Tongue (tissue), 2 donors: ENCODE results near the gene LRRC61. TPM values are rescaled to one million over a fixed set of nuclear protein-coding genes. Genes with fewer than 3 reads are reported as not detected.
"Not testable (repeated sequence)": the region's sequence is repeated elsewhere in the genome, so short reads cannot be mapped to it uniquely, and the experiment has no call there.

Source experiments
- DNase-seq: peaks from one replicate; pipeline ENCODE4 v3.0.0-alpha.2; 2015
- total RNA-seq: library from RNA; depleted of rRNA; stranded (reverse); fragments of >200 nt; gene quantifications from one replicate; pipeline ENCODE4 v1.2.3, GENCODE V29; 2014

The LRRC61 gene
- total RNA-seq, 1 donor from 2014 or later = 6.3 TPM

- peak; percentile 98 for DNase-seq
Measured at GRCh38 chr7:150383710-150384397, 60.7 kb downstream of the LRRC61 start.

- DNase-seq = no peak
Measured at GRCh38 chr7:150384406-150385301, 61.5 kb downstream of the LRRC61 start.

- DNase-seq = no peak
Measured at GRCh38 chr7:150385302-150385723, 62.2 kb downstream of the LRRC61 start.

- DNase-seq = not testable (repeated sequence)
Measured at GRCh38 chr7:150385884-150386283, 62.7 kb downstream of the LRRC61 start.

Other genes starting within 250 kb of the LRRC61 start
- gene ACTR3C, start 190 bp downstream of the LRRC61 start, total RNA-seq = 12.1 TPM
- 35.5 TPM for gene RARRES2, start 18.3 kb downstream of the LRRC61 start, total RNA-seq
- gene REPIN1, start 45.5 kb downstream of the LRRC61 start, total RNA-seq = 76.1 TPM
- gene ZNF775, start 56.0 kb downstream of the LRRC61 start, total RNA-seq = 17.1 TPM
- gene GIMAP8, start 127.3 kb downstream of the LRRC61 start, total RNA-seq = 12.2 TPM
- 8.2 TPM for gene GIMAP7, start 191.5 kb downstream of the LRRC61 start, total RNA-seq
- 42.2 TPM for gene GIMAP4, start 244.0 kb downstream of the LRRC61 start, total RNA-seq